ENCODE data around the gene USP31.

USP31 gene

GRCh38 chr16:23160574-23160973 is 11.3 kb upstream of the USP31 start:
- no peak overlapping the region for H3K4me3 ChIP-seq (ENCODE audit: low read depth in 1 of 5, low read length in 5 of 5)
- no peak overlapping the region for H3K9ac ChIP-seq (ENCODE audit: low read length in 5 of 5)
- H3K27me3 ChIP-seq (ENCODE audit: control insufficient read depth in 5 of 5, insufficient read depth in 4 of 5, low read length in 5 of 5): no peaks in the 10 kb centered on the region
- no peaks in the 10 kb centered on the region for H3K36me3 ChIP-seq (ENCODE audit: control insufficient read depth in 5 of 5, insufficient read depth in 5 of 5, low read length in 5 of 5)
- no peak overlapping the region for H3K27ac ChIP-seq (ENCODE audit: low read depth, low read length)
- no peaks in the 10 kb centered on the region for H3K9me3 ChIP-seq (ENCODE audit: control insufficient read depth in 5 of 5, low read length in 5 of 5)
- no peaks in the 10 kb centered on the region for H3K4me1 ChIP-seq (ENCODE audit: control insufficient read depth in 5 of 5, insufficient read depth in 5 of 5, low read length in 5 of 5)

GRCh38 chr16:23160082-23160481 is 10.8 kb upstream of the USP31 start:
- no peaks in the 10 kb centered on the region for H3K9me3 ChIP-seq (ENCODE audit: control insufficient read depth in 5 of 5, low read length in 5 of 5)
- H3K36me3 ChIP-seq (ENCODE audit: control insufficient read depth in 5 of 5, insufficient read depth in 5 of 5, low read length in 5 of 5): no peaks in the 10 kb centered on the region
- peaks cover 0 to 2% (median 0%) of the 10 kb centered on the region in 5 donors for H3K27me3 ChIP-seq (ENCODE audit: control insufficient read depth in 5 of 5, insufficient read depth in 4 of 5, low read length in 5 of 5)
- H3K9ac ChIP-seq (ENCODE audit: low read length in 5 of 5): no peak overlapping the region
- H3K4me1 ChIP-seq (ENCODE audit: control insufficient read depth in 5 of 5, insufficient read depth in 5 of 5, low read length in 5 of 5): no peaks in the 10 kb centered on the region
- H3K27ac ChIP-seq (ENCODE audit: low read depth, low read length): no peak overlapping the region
- no peak overlapping the region for H3K4me3 ChIP-seq (ENCODE audit: low read depth in 1 of 5, low read length in 5 of 5)

- H3K9me3 ChIP-seq (ENCODE audit: control insufficient read depth in 5 of 5, low read length in 5 of 5): no peaks in the 10 kb centered on the region
- H3K9ac ChIP-seq (ENCODE audit: low read length in 5 of 5): no peak overlapping the region
- no peaks in the 10 kb centered on the region for H3K36me3 ChIP-seq (ENCODE audit: control insufficient read depth in 5 of 5, insufficient read depth in 5 of 5, low read length in 5 of 5)
- no peak overlapping the region for H3K4me3 ChIP-seq (ENCODE audit: low read depth in 1 of 5, low read length in 5 of 5)
- no peak overlapping the region for H3K27ac ChIP-seq (ENCODE audit: low read depth, low read length)
- peaks cover 0 to 2% (median 0%) of the 10 kb centered on the region in 5 donors for H3K27me3 ChIP-seq (ENCODE audit: control insufficient read depth in 5 of 5, insufficient read depth in 4 of 5, low read length in 5 of 5)
- H3K4me1 ChIP-seq (ENCODE audit: control insufficient read depth in 5 of 5, insufficient read depth in 5 of 5, low read length in 5 of 5): no peaks in the 10 kb centered on the region
Observed at GRCh38 chr16:23158114-23158513, 8.9 kb upstream of the USP31 start.

GRCh38 chr16:23156946-23157460 is 7.8 kb upstream of the USP31 start:
- peaks cover 0 to 5% (median 0%) of the 10 kb centered on the region in 5 donors for H3K27me3 ChIP-seq (ENCODE audit: control insufficient read depth in 5 of 5, insufficient read depth in 4 of 5, low read length in 5 of 5)
- no peak overlapping the region for H3K4me3 ChIP-seq (ENCODE audit: low read depth in 1 of 5, low read length in 5 of 5)
- no peaks in the 10 kb centered on the region for H3K9me3 ChIP-seq (ENCODE audit: control insufficient read depth in 5 of 5, low read length in 5 of 5)
- no peaks in the 10 kb centered on the region for H3K4me1 ChIP-seq (ENCODE audit: control insufficient read depth in 5 of 5, insufficient read depth in 5 of 5, low read length in 5 of 5)
- no peak overlapping the region for H3K27ac ChIP-seq (ENCODE audit: low read depth, low read length)
- H3K9ac ChIP-seq (ENCODE audit: low read length in 5 of 5): no peak overlapping the region
- no peaks in the 10 kb centered on the region for H3K36me3 ChIP-seq (ENCODE audit: control insufficient read depth in 5 of 5, insufficient read depth in 5 of 5, low read length in 5 of 5)

- no peaks in the 10 kb centered on the region for H3K9me3 ChIP-seq (ENCODE audit: control insufficient read depth in 5 of 5, low read length in 5 of 5)
- H3K27me3 ChIP-seq (ENCODE audit: control insufficient read depth in 5 of 5, insufficient read depth in 4 of 5, low read length in 5 of 5): peaks cover 0 to 5% (median 0%) of the 10 kb centered on the region in 5 donors
- H3K4me1 ChIP-seq (ENCODE audit: control insufficient read depth in 5 of 5, insufficient read depth in 5 of 5, low read length in 5 of 5): no peaks in the 10 kb centered on the region
- H3K4me3 ChIP-seq (ENCODE audit: low read depth in 1 of 5, low read length in 5 of 5): no peak overlapping the region
- no peak overlapping the region for H3K9ac ChIP-seq (ENCODE audit: low read length in 5 of 5)
- no peaks in the 10 kb centered on the region for H3K36me3 ChIP-seq (ENCODE audit: control insufficient read depth in 5 of 5, insufficient read depth in 5 of 5, low read length in 5 of 5)
- no peak overlapping the region for H3K27ac ChIP-seq (ENCODE audit: low read depth, low read length)
Observed at GRCh38 chr16:23156110-23156509, 6.9 kb upstream of the USP31 start.

- H3K36me3 ChIP-seq (ENCODE audit: control insufficient read depth in 5 of 5, insufficient read depth in 5 of 5, low read length in 5 of 5): no peaks in the 10 kb centered on the region
- peaks cover 0 to 5% (median 0%) of the 10 kb centered on the region in 5 donors for H3K27me3 ChIP-seq (ENCODE audit: control insufficient read depth in 5 of 5, insufficient read depth in 4 of 5, low read length in 5 of 5)
- H3K4me3 ChIP-seq (ENCODE audit: low read depth in 1 of 5, low read length in 5 of 5): no peak overlapping the region
- no peaks in the 10 kb centered on the region for H3K4me1 ChIP-seq (ENCODE audit: control insufficient read depth in 5 of 5, insufficient read depth in 5 of 5, low read length in 5 of 5)
- no peak overlapping the region for H3K27ac ChIP-seq (ENCODE audit: low read depth, low read length)
- H3K9me3 ChIP-seq (ENCODE audit: control insufficient read depth in 5 of 5, low read length in 5 of 5): no peaks in the 10 kb centered on the region
- H3K9ac ChIP-seq (ENCODE audit: low read length in 5 of 5): peak overlapping the region in 1 of 5 donors; percentile 30
Observed at GRCh38 chr16:23155445-23156049, 6.3 kb upstream of the USP31 start.

- Histone ChIP-seq H3K27ac (ENCODE audit: low read depth, low read length) (no peak overlapping the region), H3K27me3 (ENCODE audit: control insufficient read depth in 5 of 5, insufficient read depth in 4 of 5, low read length in 5 of 5) (peaks cover 0 to 5% (median 0%) of the 10 kb centered on the region in 5 donors), H3K36me3 (ENCODE audit: control insufficient read depth in 5 of 5, insufficient read depth in 5 of 5, low read length in 5 of 5) (no peaks in the 10 kb centered on the region), H3K9ac (ENCODE audit: low read length in 5 of 5) (no peak overlapping the region), H3K4me1 (ENCODE audit: control insufficient read depth in 5 of 5, insufficient read depth in 5 of 5, low read length in 5 of 5) (peaks cover 3 to 16% (median 15%) of the 10 kb centered on the region in 5 donors), H3K4me3 (ENCODE audit: low read depth in 1 of 5, low read length in 5 of 5) (no peak overlapping the region), H3K9me3 (ENCODE audit: control insufficient read depth in 5 of 5, low read length in 5 of 5) (no peaks in the 10 kb centered on the region)
Observed at GRCh38 chr16:23152386-23153178, 3.3 kb upstream of the USP31 start.

GRCh38 chr16:23149993-23150364 is 727 bp upstream of the USP31 start:
- Histone ChIP-seq H3K4me3 (ENCODE audit: low read depth in 1 of 5, low read length in 5 of 5) (peak overlapping the region; percentile 75 to 84 (median 79)), H3K9ac (ENCODE audit: low read length in 5 of 5) (no peak overlapping the region), H3K4me1 (ENCODE audit: control insufficient read depth in 5 of 5, insufficient read depth in 5 of 5, low read length in 5 of 5) (peaks cover 4 to 35% (median 26%) of the 10 kb centered on the region in 5 donors), H3K27ac (ENCODE audit: low read depth, low read length) (no peak overlapping the region), H3K27me3 (ENCODE audit: control insufficient read depth in 5 of 5, insufficient read depth in 4 of 5, low read length in 5 of 5) (peaks cover 0 to 3% (median 0%) of the 10 kb centered on the region in 5 donors), H3K9me3 (ENCODE audit: control insufficient read depth in 5 of 5, low read length in 5 of 5) (no peaks in the 10 kb centered on the region), H3K36me3 (ENCODE audit: control insufficient read depth in 5 of 5, insufficient read depth in 5 of 5, low read length in 5 of 5) (no peaks in the 10 kb centered on the region)

GRCh38 chr16:23148513-23149266 is 562 bp downstream of the USP31 start:
- peak overlapping the region in 4 of 5 donors; percentile 57 to 77 (median 71) for H3K9ac ChIP-seq (ENCODE audit: low read length in 5 of 5)
- no peaks in the 10 kb centered on the region for H3K36me3 ChIP-seq (ENCODE audit: control insufficient read depth in 5 of 5, insufficient read depth in 5 of 5, low read length in 5 of 5)
- H3K27me3 ChIP-seq (ENCODE audit: control insufficient read depth in 5 of 5, insufficient read depth in 4 of 5, low read length in 5 of 5): peaks cover 0 to 3% (median 0%) of the 10 kb centered on the region in 5 donors
- H3K27ac ChIP-seq (ENCODE audit: low read depth, low read length): peak overlapping the region; percentile 50
- peak overlapping the region; percentile 27 to 78 (median 74) for H3K4me3 ChIP-seq (ENCODE audit: low read depth in 1 of 5, low read length in 5 of 5)
- H3K9me3 ChIP-seq (ENCODE audit: control insufficient read depth in 5 of 5, low read length in 5 of 5): no peaks in the 10 kb centered on the region
- peaks cover 4 to 36% (median 28%) of the 10 kb centered on the region in 5 donors for H3K4me1 ChIP-seq (ENCODE audit: control insufficient read depth in 5 of 5, insufficient read depth in 5 of 5, low read length in 5 of 5)

Measured in subcutaneous abdominal adipose tissue (tissue), 5 donors.